Neutrophil (primary cell): ENCODE data around the gene SINHCAF.

Experiments
- H3K27ac ChIP-seq: fragments of 200-600 bp; sonication (generic); 2 replicates; pipeline ENCODE4 v1.5.1; 2016; ENCODE audit warnings: mild to moderate bottlenecking, moderate library complexity
- H3K27me3 ChIP-seq: fragments of 200-600 bp; sonication (generic); 2 replicates; pipeline ENCODE4 v1.6.0; 2016; ENCODE audit warnings: mild to moderate bottlenecking
- H3K36me3 ChIP-seq: fragments of 200-600 bp; sonication (generic); 2 replicates; pipeline ENCODE4 v1.5.1; 2017
- H3K4me1 ChIP-seq, 2 experiments: fragments of 200-600 bp in 1 of 2; sonication (generic) in 1 of 2; 1 replicate in 1 of 2; 2 replicates in 1 of 2; pipeline versions ENCODE4 v1.5.1 to v1.6.1; 2013 to 2016; ENCODE audit warnings: low read depth in 1 of 2, low read length in 1 of 2, mild to moderate bottlenecking in 1 of 2, moderate library complexity in 1 of 2; ENCODE audit not compliant: control insufficient read depth in 1 of 2, insufficient read depth in 1 of 2
- H3K4me3 ChIP-seq, 2 experiments: fragments of 200-600 bp in 1 of 2; sonication (generic) in 1 of 2; 1 replicate in 1 of 2; 2 replicates in 1 of 2; pipeline ENCODE4 v1.5.1; 2013 to 2016; ENCODE audit warnings: low read depth in 1 of 2, low read length in 1 of 2, mild to moderate bottlenecking in 1 of 2, moderate library complexity in 1 of 2
- H3K9me3 ChIP-seq: fragments of 200-600 bp; sonication (generic); 2 replicates; pipeline ENCODE4 v1.5.1; 2016
- TF ChIP-seq, protein P1 (sequence below): fragments of 200-600 bp; sonication (generic); IDR thresholded peaks from 2 replicates; pipeline ENCODE4 v1.5.1; 2016; ENCODE audit warnings: antibody characterized with exemption

Gene SINHCAF

DNA sequence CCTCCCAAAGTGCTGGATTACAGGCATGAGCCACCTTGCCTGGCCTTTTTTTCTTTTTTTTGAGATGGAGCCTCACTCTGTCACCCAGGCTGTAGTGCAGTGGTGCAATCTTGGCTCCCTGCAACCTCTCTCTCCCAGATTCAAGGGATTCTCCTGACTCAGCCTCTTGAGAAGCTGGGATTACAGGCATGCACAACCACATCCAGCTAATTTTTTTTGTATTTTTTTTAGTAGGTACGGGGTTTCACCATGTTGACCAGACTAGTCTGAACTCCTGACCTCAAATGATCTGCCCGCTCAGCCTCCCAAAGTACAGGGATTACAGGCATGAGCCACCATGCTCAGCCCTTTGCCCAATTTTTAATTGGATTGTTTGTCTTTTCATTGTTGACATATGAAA lies 58.0 kb downstream of the SINHCAF start:
- H3K36me3 ChIP-seq = no peaks in the 10 kb centered on the region
- TF ChIP-seq, protein P1, sequence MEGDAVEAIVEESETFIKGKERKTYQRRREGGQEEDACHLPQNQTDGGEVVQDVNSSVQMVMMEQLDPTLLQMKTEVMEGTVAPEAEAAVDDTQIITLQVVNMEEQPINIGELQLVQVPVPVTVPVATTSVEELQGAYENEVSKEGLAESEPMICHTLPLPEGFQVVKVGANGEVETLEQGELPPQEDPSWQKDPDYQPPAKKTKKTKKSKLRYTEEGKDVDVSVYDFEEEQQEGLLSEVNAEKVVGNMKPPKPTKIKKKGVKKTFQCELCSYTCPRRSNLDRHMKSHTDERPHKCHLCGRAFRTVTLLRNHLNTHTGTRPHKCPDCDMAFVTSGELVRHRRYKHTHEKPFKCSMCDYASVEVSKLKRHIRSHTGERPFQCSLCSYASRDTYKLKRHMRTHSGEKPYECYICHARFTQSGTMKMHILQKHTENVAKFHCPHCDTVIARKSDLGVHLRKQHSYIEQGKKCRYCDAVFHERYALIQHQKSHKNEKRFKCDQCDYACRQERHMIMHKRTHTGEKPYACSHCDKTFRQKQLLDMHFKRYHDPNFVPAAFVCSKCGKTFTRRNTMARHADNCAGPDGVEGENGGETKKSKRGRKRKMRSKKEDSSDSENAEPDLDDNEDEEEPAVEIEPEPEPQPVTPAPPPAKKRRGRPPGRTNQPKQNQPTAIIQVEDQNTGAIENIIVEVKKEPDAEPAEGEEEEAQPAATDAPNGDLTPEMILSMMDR = no peak

GRCh38 chr12:31265722-31266121 lies 60.2 kb downstream of the SINHCAF start:
- Histone ChIP-seq H3K36me3 (no peaks in the 10 kb centered on the region), H3K27me3 (no peaks in the 10 kb centered on the region), H3K4me1 (no peaks in the 10 kb centered on the region), H3K27ac (no peak overlapping the region), H3K4me3 (no peak overlapping the region), H3K9me3 (no peaks in the 10 kb centered on the region)
- TF ChIP-seq, protein P1 = no peak

More for the DNA sequence above, 58.0 kb downstream of the SINHCAF start:
- Histone ChIP-seq H3K9me3 (no peaks in the 10 kb centered on the region), H3K27me3 (no peaks in the 10 kb centered on the region), H3K4me3 (no peak overlapping the region), H3K4me1 (no peaks in the 10 kb centered on the region), H3K27ac (no peak overlapping the region)

GRCh38 chr12:31263661-31264060 lies 62.3 kb downstream of the SINHCAF start:
- Histone ChIP-seq H3K4me1 (no peaks in the 10 kb centered on the region), H3K27me3 (no peaks in the 10 kb centered on the region), H3K36me3 (no peaks in the 10 kb centered on the region), H3K4me3 (no peak overlapping the region), H3K9me3 (no peaks in the 10 kb centered on the region), H3K27ac (no peak overlapping the region)
- TF ChIP-seq, protein P1 = no peak

DNA sequence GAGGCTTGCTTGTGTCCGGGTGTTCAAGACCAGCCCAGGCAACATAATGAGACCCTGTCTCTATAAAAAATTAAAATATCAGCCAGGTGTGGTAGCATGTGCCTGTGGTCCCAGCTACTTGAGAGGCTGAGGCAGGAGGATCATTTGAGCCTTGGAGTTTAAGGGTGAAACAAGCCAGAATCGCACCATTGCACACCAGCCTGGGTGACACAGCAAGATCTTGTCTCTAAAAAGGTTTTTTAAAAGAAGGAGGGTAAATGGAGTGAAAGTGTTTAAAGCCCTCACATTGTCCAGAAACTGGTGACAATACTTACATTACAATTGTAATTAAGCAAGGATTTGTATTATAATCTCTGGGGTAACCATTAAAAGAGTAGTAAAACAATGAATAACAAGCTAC lies 64.2 kb downstream of the SINHCAF start:
- Histone ChIP-seq H3K36me3 (no peaks in the 10 kb centered on the region), H3K4me3 (no peak overlapping the region), H3K27me3 (no peaks in the 10 kb centered on the region), H3K4me1 (no peaks in the 10 kb centered on the region), H3K27ac (no peak overlapping the region), H3K9me3 (no peaks in the 10 kb centered on the region)
- TF ChIP-seq, protein P1 = no peak

DNA sequence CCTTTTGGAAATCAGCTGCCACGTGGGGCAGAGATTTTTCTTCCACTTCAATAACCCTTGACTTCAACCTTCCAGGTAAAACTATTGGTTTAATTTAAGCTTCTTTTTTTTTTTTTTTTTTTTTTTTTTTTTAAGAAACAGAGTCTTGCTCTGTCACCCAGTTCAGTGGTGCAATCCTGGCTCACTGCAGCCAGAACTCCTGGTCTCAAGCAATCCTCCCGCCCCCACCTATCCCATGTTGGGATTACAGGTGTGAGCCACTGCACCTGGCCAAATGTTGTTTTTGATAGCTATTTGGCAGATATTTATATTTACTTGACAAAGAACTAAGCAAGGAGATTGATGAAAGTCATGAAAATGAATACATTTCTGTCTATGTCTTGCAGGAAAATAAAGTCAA lies 65.1 kb downstream of the SINHCAF start:
- no peaks in the 10 kb centered on the region for H3K9me3 ChIP-seq
- no peak overlapping the region for H3K4me3 ChIP-seq
- TF ChIP-seq, protein P1 = no peak
- H3K27me3 ChIP-seq = no peaks in the 10 kb centered on the region
- H3K36me3 ChIP-seq = no peaks in the 10 kb centered on the region
- no peaks in the 10 kb centered on the region for H3K4me1 ChIP-seq
- no peak overlapping the region for H3K27ac ChIP-seq
